ENCODE data around the gene ZNF821.
"Not testable (repeated sequence)": the region's sequence is repeated elsewhere in the genome, so short reads cannot be mapped to it uniquely, and the experiment has no call there.

ZNF821 gene

GRCh38 chr16:71826533-71827017, 57.4 kb downstream of the ZNF821 start:
- no peak overlapping the region for H3K4me3 ChIP-seq (replicated peaks; ENCODE audit: low read depth, low read length)
- TF ChIP-seq CTCF (IDR thresholded peaks at IDR 0.05; ENCODE audit: low read depth, low read length, missing control alignments): no peak
- DNase-seq (ENCODE audit: extremely low read depth, low read depth): no peak

GRCh38 chr16:71817155-71817500, 66.9 kb downstream of the ZNF821 start:
- not testable (repeated sequence) for DNase-seq (ENCODE audit: extremely low read depth, low read depth); H3K4me3 ChIP-seq (replicated peaks; ENCODE audit: low read depth, low read length)

GRCh38 chr16:71811261-71811803, 72.7 kb downstream of the ZNF821 start:
- no peak for TF ChIP-seq CTCF (IDR thresholded peaks at IDR 0.05; ENCODE audit: low read depth, low read length, missing control alignments)
- no peak overlapping the region for H3K4me3 ChIP-seq (replicated peaks; ENCODE audit: low read depth, low read length)
- no peak for DNase-seq (ENCODE audit: extremely low read depth, low read depth)

GRCh38 chr16:71810155-71810530, 73.8 kb downstream of the ZNF821 start:
- not testable (repeated sequence) for DNase-seq (ENCODE audit: extremely low read depth, low read depth); H3K4me3 ChIP-seq (replicated peaks; ENCODE audit: low read depth, low read length)
